Measurements from ENCODE around the gene CETP. TPM values are rescaled to one million over a fixed set of nuclear protein-coding genes. Genes with fewer than 3 reads are reported as not detected.
A peak's percentile ranks its signal among the peaks of the same experiment; 100 is the strongest.
"Not testable (repeated sequence)": the region's sequence is repeated elsewhere in the genome, so short reads cannot be mapped to it uniquely, and the experiment has no call there.

Gene CETP
- total RNA-seq, 2 donors from 2014 or later, result not detected

- peak overlapping the region in 1 of 2 donors; percentile 87 for H3K27ac ChIP-seq
- ATAC-seq (ENCODE audit: insufficient number of reproducible peaks, low FRiP score, low read depth), result no peak
- TF ChIP-seq CTCF (IDR thresholded peaks at IDR 0.05), result no peak
- H3K9me3 ChIP-seq, result no peaks in the 10 kb centered on the region
- no peaks in the 10 kb centered on the region for H3K27me3 ChIP-seq (replicated peaks; ENCODE audit: insufficient read depth)
- peak overlapping the region; percentile 90 for H3K4me3 ChIP-seq
- no peaks in the 10 kb centered on the region for H3K36me3 ChIP-seq
- DNase-seq (ENCODE audit: low spot score), result no peak
- H3K4me1 ChIP-seq (ENCODE audit: control insufficient read depth in 1 of 2, low read depth in 2 of 2), result peaks cover 21 to 25% of the 10 kb centered on the region in 2 donors
These were observed 28.9 kb downstream of the CETP start for GRCh38 chr16:56990407-56991286.

GRCh38 chr16:56992431-56992830 is 30.7 kb downstream of the CETP start:
- DNase-seq (ENCODE audit: low spot score); ATAC-seq (ENCODE audit: insufficient number of reproducible peaks, low FRiP score, low read depth): not testable (repeated sequence)

GRCh38 chr16:56993204-56993603 is 31.5 kb downstream of the CETP start:
- ATAC-seq (ENCODE audit: insufficient number of reproducible peaks, low FRiP score, low read depth) (no peak), DNase-seq (ENCODE audit: low spot score) (no peak)
- no peaks in the 10 kb centered on the region for H3K27me3 ChIP-seq (replicated peaks; ENCODE audit: insufficient read depth)
- H3K4me3 ChIP-seq, result no peak overlapping the region
- no peaks in the 10 kb centered on the region for H3K9me3 ChIP-seq
- peaks cover 18 to 20% of the 10 kb centered on the region in 2 donors for H3K4me1 ChIP-seq (ENCODE audit: control insufficient read depth in 1 of 2, low read depth in 2 of 2)
- H3K36me3 ChIP-seq, result no peaks in the 10 kb centered on the region
- no peak for TF ChIP-seq CTCF (IDR thresholded peaks at IDR 0.05)
- no peak overlapping the region for H3K27ac ChIP-seq

More at GRCh38 chr16:56992431-56992830, 30.7 kb downstream of the CETP start:
- H3K4me3 ChIP-seq; H3K36me3 ChIP-seq; H3K27me3 ChIP-seq (replicated peaks; ENCODE audit: insufficient read depth); H3K27ac ChIP-seq; H3K9me3 ChIP-seq: not testable (repeated sequence)
- peaks cover 18 to 20% of the 10 kb centered on the region in 2 donors for H3K4me1 ChIP-seq (ENCODE audit: control insufficient read depth in 1 of 2, low read depth in 2 of 2)

- H3K4me3 ChIP-seq, result no peak overlapping the region
- H3K27ac ChIP-seq, result no peak overlapping the region
- no peaks in the 10 kb centered on the region for H3K36me3 ChIP-seq
- H3K9me3 ChIP-seq, result no peaks in the 10 kb centered on the region
- peaks cover 11 to 16% of the 10 kb centered on the region in 2 donors for H3K4me1 ChIP-seq (ENCODE audit: control insufficient read depth in 1 of 2, low read depth in 2 of 2)
- ATAC-seq (ENCODE audit: insufficient number of reproducible peaks, low FRiP score, low read depth) (no peak), DNase-seq (ENCODE audit: low spot score) (no peak)
- TF ChIP-seq CTCF (IDR thresholded peaks at IDR 0.05), result no peak
- H3K27me3 ChIP-seq (replicated peaks; ENCODE audit: insufficient read depth), result no peaks in the 10 kb centered on the region
These were observed 32.6 kb downstream of the CETP start for GRCh38 chr16:56994311-56994710.

- no peak for ATAC-seq (ENCODE audit: insufficient number of reproducible peaks, low FRiP score, low read depth)
- H3K27ac ChIP-seq, result no peak overlapping the region
- no peak overlapping the region for H3K4me3 ChIP-seq
- TF ChIP-seq CTCF (IDR thresholded peaks at IDR 0.05), result no peak
- H3K9me3 ChIP-seq, result no peaks in the 10 kb centered on the region
- no peak for DNase-seq (ENCODE audit: low spot score)
- no peaks in the 10 kb centered on the region for H3K36me3 ChIP-seq
- H3K4me1 ChIP-seq (ENCODE audit: control insufficient read depth in 1 of 2, low read depth in 2 of 2), result peaks cover 12 to 20% of the 10 kb centered on the region in 2 donors
- no peaks in the 10 kb centered on the region for H3K27me3 ChIP-seq (replicated peaks; ENCODE audit: insufficient read depth)
These were observed 33.5 kb downstream of the CETP start for GRCh38 chr16:56995136-56995805.

All from thoracic aorta (tissue), 2 donors.